ENCODE data around the gene PRADC1.
"Not testable (repeated sequence)": the region's sequence is repeated elsewhere in the genome, so short reads cannot be mapped to it uniquely, and the experiment has no call there.

The PRADC1 gene

DNA sequence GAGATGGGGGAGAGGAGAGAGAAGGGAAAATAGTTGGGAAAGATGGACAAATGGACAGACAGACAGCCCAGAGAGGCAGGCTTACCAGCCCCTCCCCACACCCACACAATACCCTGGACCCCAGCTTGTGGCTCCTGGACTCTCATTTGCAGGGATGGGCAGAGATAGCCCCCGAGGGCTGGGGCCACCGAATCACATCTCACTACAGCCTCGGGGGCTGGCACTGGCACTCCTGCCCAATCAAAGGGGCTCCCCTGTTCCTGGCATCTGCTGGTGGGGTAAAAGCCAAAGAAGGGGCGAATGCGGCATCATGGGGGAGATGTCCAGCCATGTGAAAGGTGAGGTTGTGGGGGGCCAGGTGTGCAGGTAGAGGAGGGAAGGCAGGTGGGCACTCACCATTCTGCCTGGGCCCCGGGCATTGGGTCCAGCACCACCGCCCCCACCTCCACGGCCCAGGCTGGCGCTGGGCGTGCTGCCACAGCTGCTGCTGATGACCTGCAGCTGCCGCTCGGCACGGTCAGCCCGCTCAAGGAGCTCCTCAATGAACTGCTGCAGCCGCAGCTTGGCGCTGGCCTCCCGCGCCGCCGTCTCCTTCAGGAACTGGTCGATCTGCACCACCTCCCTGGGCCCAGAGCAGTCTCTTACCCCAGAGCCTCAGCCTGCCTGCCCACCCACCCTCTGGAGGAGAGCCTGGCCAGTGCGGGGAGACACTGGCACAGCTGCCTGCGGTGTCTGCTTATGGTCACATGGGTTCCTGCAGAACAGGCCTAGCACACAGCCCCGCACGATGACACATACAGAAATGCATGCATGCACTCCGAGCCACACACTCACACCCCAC, 33.2 kb upstream of the PRADC1 start:
- TF ChIP-seq Cebpa-rat (IDR thresholded peaks at IDR 0.05), result no peak
- Histone ChIP-seq H3K27ac (no peak overlapping the region), H3K36me3 (peaks cover 100% of the 10 kb centered on the region), H4K20me1 (peaks cover 91% of the 10 kb centered on the region), H3K9me3 (no peaks in the 10 kb centered on the region), H3K4me3 (no peak overlapping the region), H3K27me3 (no peaks in the 10 kb centered on the region), H3K9ac (no peak overlapping the region), H3K4me1 (no peaks in the 10 kb centered on the region), H3K4me2 (no peak overlapping the region)

DNA sequence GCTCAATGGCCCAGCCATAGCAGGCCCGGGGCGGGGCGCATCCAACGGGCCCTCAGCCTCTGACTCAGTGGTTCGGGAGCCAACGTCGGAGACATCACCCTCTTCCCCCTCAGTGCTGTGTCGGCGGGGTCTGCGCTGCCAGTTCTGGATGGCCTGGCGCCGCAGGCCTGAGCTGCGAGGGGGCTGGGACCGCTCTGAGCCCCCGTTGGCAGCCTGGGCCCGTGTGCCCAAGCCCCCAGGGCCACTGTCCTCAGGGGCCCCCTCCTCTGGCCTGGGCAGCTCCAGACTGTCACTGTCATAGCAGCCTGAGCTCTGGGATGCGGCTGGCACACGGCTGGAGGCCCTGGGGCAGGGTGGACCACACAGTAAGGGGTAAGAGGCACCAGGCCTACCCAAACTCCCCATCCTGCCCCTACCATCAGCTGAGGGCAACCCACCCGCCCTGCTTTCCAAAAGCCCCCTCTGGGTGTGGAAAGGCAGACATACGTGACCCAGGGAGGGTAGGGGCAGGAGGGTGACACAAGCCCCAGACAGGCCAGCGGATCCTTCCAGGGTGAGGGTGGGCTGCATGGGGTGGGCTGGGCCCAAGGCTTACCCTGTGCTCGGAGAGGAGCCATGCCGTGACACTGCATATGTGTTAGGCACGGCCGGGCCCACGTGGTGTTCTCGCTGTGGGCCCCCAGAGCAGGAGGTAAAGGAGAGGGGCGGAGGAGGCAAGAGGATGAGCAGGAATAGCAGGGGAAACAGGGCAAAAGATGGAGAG, 32.4 kb upstream of the PRADC1 start:
- H4K20me1 ChIP-seq, result peaks cover 89% of the 10 kb centered on the region
- H3K4me3 ChIP-seq, result no peak overlapping the region
- peaks cover 100% of the 10 kb centered on the region for H3K36me3 ChIP-seq
- no peak overlapping the region for H3K4me2 ChIP-seq
- 0 out of 2 replicates have a peak, but pooled peaks cover 2% of the 10 kb centered on the region for H3K4me1 ChIP-seq
- H3K27ac ChIP-seq, result no peak overlapping the region
- TF ChIP-seq Cebpa-rat (IDR thresholded peaks at IDR 0.05), result no peak
- no peaks in the 10 kb centered on the region for H3K9me3 ChIP-seq
- no peaks in the 10 kb centered on the region for H3K27me3 ChIP-seq
- no peak overlapping the region for H3K9ac ChIP-seq

DNA sequence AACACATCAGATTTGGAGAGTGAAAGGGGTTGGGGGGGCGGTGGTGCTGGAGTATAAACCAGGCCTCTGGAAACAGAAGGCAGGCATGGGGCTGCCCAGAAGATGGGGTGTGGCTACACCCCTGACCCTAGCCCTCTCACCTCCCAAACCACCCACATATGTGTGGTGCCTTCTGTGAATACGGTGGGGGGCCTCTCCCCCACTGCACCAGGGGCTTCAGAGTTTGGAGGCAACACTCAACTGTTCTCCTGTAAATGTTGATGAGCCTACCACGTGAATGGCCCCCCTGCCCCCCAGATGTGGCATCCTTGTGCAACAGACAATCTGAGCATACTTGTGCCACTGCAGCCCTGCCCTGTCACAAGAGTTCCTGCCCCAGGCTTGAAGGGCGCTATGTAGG, 31.7 kb upstream of the PRADC1 start:
- peaks cover 100% of the 10 kb centered on the region for H3K36me3 ChIP-seq
- peaks cover 89% of the 10 kb centered on the region for H4K20me1 ChIP-seq
- TF ChIP-seq Cebpa-rat (IDR thresholded peaks at IDR 0.05), result no peak
- H3K4me3 ChIP-seq, result no peak overlapping the region
- no peak overlapping the region for H3K27ac ChIP-seq
- H3K4me2 ChIP-seq, result no peak overlapping the region
- no peaks in the 10 kb centered on the region for H3K9me3 ChIP-seq
- H3K9ac ChIP-seq, result no peak overlapping the region
- no peaks in the 10 kb centered on the region for H3K27me3 ChIP-seq
- 0 out of 2 replicates have a peak, but pooled peaks cover 4% of the 10 kb centered on the region for H3K4me1 ChIP-seq

DNA sequence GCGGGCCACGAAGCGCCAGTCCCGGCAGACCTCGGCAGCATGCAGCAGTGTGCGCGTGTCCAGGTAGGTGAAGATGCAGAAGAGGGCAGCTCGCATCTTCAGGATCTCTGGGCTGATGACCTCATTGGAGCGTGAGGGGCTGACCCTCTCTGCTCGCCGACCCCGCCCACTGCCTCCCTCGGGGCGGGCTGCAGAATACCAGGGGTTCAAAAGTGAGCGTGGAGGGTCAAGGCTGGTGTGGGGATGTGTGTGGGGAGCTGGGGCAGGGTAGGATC, 31.2 kb upstream of the PRADC1 start:
- H3K4me2 ChIP-seq, result no peak overlapping the region
- no peak for TF ChIP-seq Cebpa-rat (IDR thresholded peaks at IDR 0.05)
- 0 out of 2 replicates have a peak, but pooled peaks cover 4% of the 10 kb centered on the region for H3K4me1 ChIP-seq
- H3K9me3 ChIP-seq, result no peaks in the 10 kb centered on the region
- H3K27me3 ChIP-seq, result no peaks in the 10 kb centered on the region
- peaks cover 87% of the 10 kb centered on the region for H4K20me1 ChIP-seq
- H3K36me3 ChIP-seq, result peaks cover 100% of the 10 kb centered on the region
- H3K27ac ChIP-seq, result no peak overlapping the region
- no peak overlapping the region for H3K4me3 ChIP-seq
- no peak overlapping the region for H3K9ac ChIP-seq

DNA sequence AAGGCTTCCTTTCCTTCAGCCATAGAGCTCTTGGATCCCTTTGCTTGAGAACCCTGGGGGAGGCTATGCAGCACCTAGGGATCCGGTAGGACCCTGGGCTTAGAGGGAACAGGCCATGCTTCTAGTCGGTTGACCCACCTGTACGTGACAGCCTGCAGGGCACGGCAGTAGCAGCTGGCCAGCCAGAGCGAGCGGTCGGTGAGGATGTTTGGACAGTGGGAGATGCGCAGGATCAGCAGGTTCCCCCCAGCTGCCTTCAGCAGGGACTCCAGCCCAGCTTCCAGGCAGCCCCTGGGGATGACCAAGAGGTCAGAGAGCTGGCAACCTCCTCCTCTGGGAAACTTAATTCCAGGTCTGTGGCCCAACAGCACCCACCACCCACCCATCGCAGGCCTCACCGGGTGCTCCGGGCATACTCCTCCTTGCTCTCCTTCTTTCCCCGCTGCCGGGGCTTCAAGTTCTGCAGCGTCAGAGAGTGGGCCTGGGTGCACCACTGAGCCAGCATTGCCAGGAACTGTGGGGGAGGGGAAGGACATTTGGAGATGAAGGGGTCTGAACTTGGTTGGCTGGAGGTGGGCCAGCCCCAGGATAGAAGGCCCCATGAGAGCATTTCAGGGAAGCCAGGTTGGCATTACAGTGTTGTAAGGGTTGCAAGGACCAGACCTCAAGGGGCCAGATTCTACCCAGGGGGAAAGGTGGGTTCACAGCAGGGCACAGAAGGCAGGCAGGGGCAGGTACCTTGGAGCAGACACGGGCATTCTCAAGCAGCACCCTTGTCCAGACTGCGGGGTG, 30.7 kb upstream of the PRADC1 start:
- 0 out of 2 replicates have a peak, but pooled peaks cover 4% of the 10 kb centered on the region for H3K4me1 ChIP-seq
- H3K4me3 ChIP-seq, result no peak overlapping the region
- no peak for TF ChIP-seq Cebpa-rat (IDR thresholded peaks at IDR 0.05)
- no peak overlapping the region for H3K9ac ChIP-seq
- H3K27ac ChIP-seq, result no peak overlapping the region
- H3K27me3 ChIP-seq, result no peaks in the 10 kb centered on the region
- no peak overlapping the region for H3K4me2 ChIP-seq
- no peaks in the 10 kb centered on the region for H3K9me3 ChIP-seq
- H4K20me1 ChIP-seq, result peaks cover 87% of the 10 kb centered on the region
- peaks cover 100% of the 10 kb centered on the region for H3K36me3 ChIP-seq

DNA sequence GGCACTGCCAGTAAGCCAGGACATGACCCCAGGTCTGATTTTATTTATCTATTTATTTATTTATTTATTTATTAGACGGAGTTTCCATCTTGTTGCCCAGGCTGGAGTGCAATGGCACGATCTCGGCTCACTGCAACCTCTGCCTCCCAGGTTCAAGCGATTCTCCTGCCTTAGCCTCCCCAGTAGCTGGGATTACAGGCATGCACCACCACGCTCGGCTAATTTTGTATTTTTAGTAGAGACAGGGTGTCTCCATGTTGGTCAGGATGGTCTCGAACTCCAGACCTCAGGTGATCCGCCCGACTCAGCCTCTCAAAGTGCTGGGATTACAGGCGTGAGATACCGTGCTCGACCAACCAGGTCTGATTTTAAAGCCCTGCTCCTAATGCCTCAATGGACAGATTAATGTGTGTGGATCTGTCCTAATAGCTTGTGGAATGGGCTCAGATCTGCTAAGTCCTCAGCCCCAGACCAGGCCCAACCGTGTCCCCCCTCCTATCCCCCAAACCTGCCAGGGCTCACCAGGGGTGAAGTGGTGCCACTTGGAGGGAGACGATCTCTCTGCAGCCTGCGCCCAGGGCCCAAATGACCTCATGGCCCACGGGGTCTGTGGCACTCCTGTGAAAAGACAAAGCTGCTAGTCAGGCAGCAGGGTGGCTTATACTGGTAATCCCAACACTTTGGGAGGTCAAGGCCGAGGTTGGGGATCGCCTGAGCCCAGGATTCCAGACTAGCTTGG, 29.8 kb upstream of the PRADC1 start:
- H3K4me1 ChIP-seq, result peaks cover 10% of the 10 kb centered on the region; the same call in 1 of the 2 replicates
- not testable (repeated sequence) for H3K9me3 ChIP-seq, H3K4me3 ChIP-seq, H3K9ac ChIP-seq, H3K4me2 ChIP-seq, H3K27me3 ChIP-seq, H3K27ac ChIP-seq
- H3K36me3 ChIP-seq, result peaks cover 100% of the 10 kb centered on the region
- H4K20me1 ChIP-seq, result peaks cover 87% of the 10 kb centered on the region

DNA sequence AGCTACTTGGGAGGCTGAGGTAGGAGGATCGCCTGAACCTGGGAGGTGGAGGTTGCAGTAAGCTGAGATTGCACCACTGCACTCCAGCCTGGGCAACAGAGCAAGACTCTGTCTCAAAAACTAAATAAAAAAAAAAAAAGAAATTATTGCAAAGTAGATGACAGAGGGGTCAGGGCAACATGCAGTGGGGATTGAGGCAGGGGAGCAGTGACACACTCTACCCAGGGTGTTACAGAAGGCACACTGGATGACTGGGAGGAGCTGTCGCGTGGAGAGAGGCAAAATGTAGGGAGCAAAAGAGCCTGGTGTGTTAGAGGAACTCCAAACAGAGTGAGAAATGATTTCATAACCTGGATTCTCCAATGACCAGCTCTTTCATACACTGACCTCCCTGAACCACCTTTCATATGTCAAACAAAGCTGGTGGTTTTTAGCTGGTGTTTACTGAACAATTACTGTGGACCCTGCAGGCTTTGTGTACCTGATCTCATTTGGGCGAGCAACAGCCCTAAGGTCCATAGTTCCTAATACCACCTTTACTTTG, 29.1 kb upstream of the PRADC1 start:
- Histone ChIP-seq H3K27ac (no peak overlapping the region), H4K20me1 (peaks cover 87% of the 10 kb centered on the region), H3K4me3 (no peak overlapping the region), H3K27me3 (no peaks in the 10 kb centered on the region), H3K4me2 (no peak overlapping the region), H3K9ac (no peak overlapping the region), H3K36me3 (peaks cover 100% of the 10 kb centered on the region), H3K4me1 (peaks cover 14% of the 10 kb centered on the region; the same call in 1 of the 2 replicates), H3K9me3 (no peaks in the 10 kb centered on the region)
- TF ChIP-seq Cebpa-rat (IDR thresholded peaks at IDR 0.05), result no peak

DNA sequence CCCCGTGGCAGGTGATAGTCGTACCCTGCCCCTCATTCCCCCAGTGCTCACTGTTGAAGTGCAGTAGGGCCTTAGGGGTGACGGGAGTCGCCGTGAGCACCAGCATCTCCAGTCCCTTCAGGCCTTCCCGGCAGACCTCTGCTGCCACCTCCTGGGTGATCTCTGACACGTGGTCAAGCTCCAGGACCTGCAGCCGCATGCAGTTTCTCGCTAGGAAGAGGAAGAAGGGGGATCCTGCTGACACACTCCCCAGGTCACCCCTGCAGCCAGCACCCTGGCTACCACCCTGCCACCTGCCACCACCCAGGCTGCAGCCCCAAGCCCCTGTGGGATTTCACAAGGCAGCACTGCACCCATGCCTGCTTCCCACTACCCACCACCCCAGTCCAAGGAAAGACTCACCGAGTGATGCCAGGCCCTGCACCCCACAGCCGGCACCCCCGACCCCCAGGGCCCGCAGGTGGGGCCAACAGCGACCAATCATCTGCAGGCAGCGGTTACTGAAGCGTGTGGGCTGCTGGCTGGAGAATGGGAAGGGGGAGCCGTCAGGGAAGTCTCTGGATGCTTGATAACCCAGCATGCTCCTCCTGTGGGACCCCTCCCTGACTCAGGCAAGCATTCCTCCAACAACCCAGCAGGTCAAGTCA, 27.4 kb upstream of the PRADC1 start:
- Histone ChIP-seq H3K9ac (no peak overlapping the region), H3K36me3 (peaks cover 100% of the 10 kb centered on the region), H3K9me3 (no peaks in the 10 kb centered on the region), H3K4me2 (no peak overlapping the region), H3K27ac (no peak overlapping the region), H3K4me3 (no peak overlapping the region), H3K27me3 (no peaks in the 10 kb centered on the region), H3K4me1 (peaks cover 15% of the 10 kb centered on the region), H4K20me1 (peaks cover 87% of the 10 kb centered on the region)
- no peak for TF ChIP-seq Cebpa-rat (IDR thresholded peaks at IDR 0.05)
